ENCODE data around the gene RFWD3.
"Not testable (repeated sequence)": the region's sequence is repeated elsewhere in the genome, so short reads cannot be mapped to it uniquely, and the experiment has no call there.

The RFWD3 gene
- total RNA-seq: 72.7 to 90.6 reads per million in 2 experiments

- peak; percentile 96 for DNase-seq (ENCODE audit: low read depth)
Observed at GRCh38 chr16:74666425-74667254, at the start of gene RFWD3. RFWD3 (minus strand) TSS chr16:74666877; CDS start chr16:74661449, 5,428 bp downstream.

GRCh38 chr16:74716355-74716754, 49.7 kb upstream of the RFWD3 start:
- DNase-seq (ENCODE audit: low read depth): no peak

- no peak for DNase-seq (ENCODE audit: low read depth)
Observed at GRCh38 chr16:74713876-74714275, 47.2 kb upstream of the RFWD3 start.

- no peak for DNase-seq (ENCODE audit: low read depth)
Observed at GRCh38 chr16:74713325-74713724, 46.6 kb upstream of the RFWD3 start.

- no peak for DNase-seq (ENCODE audit: low read depth)
Observed at GRCh38 chr16:74711938-74712337, 45.3 kb upstream of the RFWD3 start.

- no peak for DNase-seq (ENCODE audit: low read depth)
Observed at GRCh38 chr16:74710401-74710800, 43.7 kb upstream of the RFWD3 start.

- peak; percentile 70 for DNase-seq (ENCODE audit: low read depth)
Observed at GRCh38 chr16:74709441-74709877, 42.8 kb upstream of the RFWD3 start.

GRCh38 chr16:74700438-74701225, 34.0 kb upstream of the RFWD3 start, which contains the start of gene MLKL:
MLKL (minus strand) TSS chr16:74700862; CDS start chr16:74695757, 5,105 bp downstream.
- DNase-seq (ENCODE audit: low read depth): peak; percentile 40

- DNase-seq (ENCODE audit: low read depth): no peak
Observed at GRCh38 chr16:74700116-74700437, 33.4 kb upstream of the RFWD3 start.

GRCh38 chr16:74699666-74700065, 33.0 kb upstream of the RFWD3 start:
- DNase-seq (ENCODE audit: low read depth): no peak

- no peak for DNase-seq (ENCODE audit: low read depth)
Observed at GRCh38 chr16:74698222-74698621, 31.5 kb upstream of the RFWD3 start.

GRCh38 chr16:74695450-74696422, 29.1 kb upstream of the RFWD3 start:
- peak; percentile 52 for DNase-seq (ENCODE audit: low read depth)

GRCh38 chr16:74691093-74691855, 24.6 kb upstream of the RFWD3 start:
- DNase-seq (ENCODE audit: low read depth): no peak

GRCh38 chr16:74682556-74682955, 15.9 kb upstream of the RFWD3 start:
- no peak for DNase-seq (ENCODE audit: low read depth)

GRCh38 chr16:74680681-74681080, 14.0 kb upstream of the RFWD3 start:
- DNase-seq (ENCODE audit: low read depth): no peak

GRCh38 chr16:74679983-74680382, 13.3 kb upstream of the RFWD3 start:
- DNase-seq (ENCODE audit: low read depth): no peak

- no peak for DNase-seq (ENCODE audit: low read depth)
Observed at GRCh38 chr16:74677868-74678267, 11.2 kb upstream of the RFWD3 start.

GRCh38 chr16:74673876-74674275, 7.2 kb upstream of the RFWD3 start:
- DNase-seq (ENCODE audit: low read depth): no peak

- DNase-seq (ENCODE audit: low read depth): not testable (repeated sequence)
Observed at GRCh38 chr16:74668877-74669276, 2.2 kb upstream of the RFWD3 start.

GRCh38 chr16:74667255-74667700, 601 bp upstream of the RFWD3 start:
- DNase-seq (ENCODE audit: low read depth): no peak

GRCh38 chr16:74666010-74666421, 661 bp downstream of the RFWD3 start:
- no peak for DNase-seq (ENCODE audit: low read depth)
